Sigmoid colon (tissue), 7 donors: ENCODE data around the gene VRTN. TPM values are rescaled to one million over a fixed set of nuclear protein-coding genes. Genes with fewer than 3 reads are reported as not detected.

ENCODE experiments used
- DNase-seq: peaks from one replicate; pipeline ENCODE4 v3.0.0-alpha.2; 2019
- H3K27ac ChIP-seq, 4 donors: fragments of 200-600 bp; sonication (generic); one replicate each; pipeline ENCODE4 v1.5.1; 2016 to 2019; ENCODE audit warnings: mild to moderate bottlenecking in 1 of 4
- H3K27me3 ChIP-seq, 3 donors: fragments of 200-600 bp; sonication (generic); one replicate each; pipeline ENCODE4 v1.5.1; 2019; ENCODE audit warnings: mild to moderate bottlenecking in 1 of 3
- H3K36me3 ChIP-seq, 4 donors: fragments of 200-600 bp; sonication (generic); one replicate each; pipeline ENCODE4 v1.5.1; 2016 to 2019
- H3K4me1 ChIP-seq, 4 donors: fragments of 200-600 bp; sonication (generic); one replicate each; pipeline ENCODE4 v1.5.1; 2017 to 2019
- H3K4me3 ChIP-seq, 4 donors: fragments of 200-600 bp; sonication (generic); one replicate each; pipeline ENCODE4 v1.5.1; 2017 to 2019; ENCODE audit warnings: mild to moderate bottlenecking in 2 of 4, moderate library complexity in 1 of 4
- H3K9me3 ChIP-seq, 4 donors: fragments of 200-600 bp in 3 of 4; sonication (generic) in 3 of 4; one replicate each; pipeline versions ENCODE4 v1.5.1 to v1.6.1; 2013 to 2019
- EP300 ChIP-seq, 4 donors: sonication (generic); formaldehyde crosslinking; IDR thresholded peaks; one replicate each; pipeline ENCODE4 v1.6.1; 2017; ENCODE audit warnings: antibody characterized with exemption in 4 of 4
- POLR2A ChIP-seq, 2 donors: fragments of 450-650 bp; IDR thresholded peaks; one replicate each; pipeline ENCODE4 v1.6.1; 2016; ENCODE audit warnings: antibody characterized with exemption in 2 of 2, mild to moderate bottlenecking in 2 of 2, moderate library complexity in 2 of 2
- POLR2AphosphoS5 ChIP-seq, 4 donors: sonication (generic); formaldehyde crosslinking; IDR thresholded peaks; one replicate each; pipeline ENCODE4 v1.6.1; 2017; ENCODE audit warnings: antibody characterized with exemption in 4 of 4
- WGBS, 2 donors: extraction: QIAGEN DNeasy Blood & Tissue Kit; methylation state at CpG; one replicate each; pipeline ENCODE4 v1.1.7; 2013; 5-methylcytosine and 5-hydroxymethylcytosine counted together
- intact Hi-C: fragments of 100-400 bp; cut with DNase I; formaldehyde crosslinking; loops from one replicate; pipeline ENCODE4 v1.15.1; 2023
- polyA plus RNA-seq, 3 donors: library from polyadenylated mRNA; stranded (reverse); fragments of 200-250 nt; gene quantifications; one replicate each; pipeline ENCODE4 v1.2.3, GENCODE V29; 2013
- total RNA-seq, 4 donors: library from RNA; depleted of rRNA; stranded (reverse); fragments of >200 nt; gene quantifications; one replicate each; pipeline ENCODE4 v1.1.0, GENCODE V29; 2016
- TF ChIP-seq, protein P1 (sequence below), 4 experiments: fragments of 450-650 bp in 3 of 4; fragments of 200-600 bp in 1 of 4; IDR thresholded peaks; one replicate each; pipeline ENCODE4 v1.5.1; 2016 to 2019; ENCODE audit warnings: antibody characterized with exemption in 4 of 4, mild to moderate bottlenecking in 3 of 4, moderate library complexity in 2 of 4
- donor health status: healthy with polysubstance abuse.
- donor health status: Bipolar disorder and iron deficiency.
- donor health status: healthy.

The VRTN gene
- total and polyA plus RNA-seq, 7 donors = 0.23 to 0.25 TPM; not detected in 5

GRCh38 chr14:74408870-74409269, 60.6 kb downstream of the VRTN start:
- H3K9me3 ChIP-seq = no peaks in the 10 kb centered on the region
- DNase-seq = no peak
- TF ChIP-seq POLR2AphosphoS5 (IDR thresholded peaks at IDR 0.05) (no peak), EP300 (IDR thresholded peaks at IDR 0.05) (no peak), POLR2A (IDR thresholded peaks at IDR 0.05) (no peak)
- TF ChIP-seq, protein P1, sequence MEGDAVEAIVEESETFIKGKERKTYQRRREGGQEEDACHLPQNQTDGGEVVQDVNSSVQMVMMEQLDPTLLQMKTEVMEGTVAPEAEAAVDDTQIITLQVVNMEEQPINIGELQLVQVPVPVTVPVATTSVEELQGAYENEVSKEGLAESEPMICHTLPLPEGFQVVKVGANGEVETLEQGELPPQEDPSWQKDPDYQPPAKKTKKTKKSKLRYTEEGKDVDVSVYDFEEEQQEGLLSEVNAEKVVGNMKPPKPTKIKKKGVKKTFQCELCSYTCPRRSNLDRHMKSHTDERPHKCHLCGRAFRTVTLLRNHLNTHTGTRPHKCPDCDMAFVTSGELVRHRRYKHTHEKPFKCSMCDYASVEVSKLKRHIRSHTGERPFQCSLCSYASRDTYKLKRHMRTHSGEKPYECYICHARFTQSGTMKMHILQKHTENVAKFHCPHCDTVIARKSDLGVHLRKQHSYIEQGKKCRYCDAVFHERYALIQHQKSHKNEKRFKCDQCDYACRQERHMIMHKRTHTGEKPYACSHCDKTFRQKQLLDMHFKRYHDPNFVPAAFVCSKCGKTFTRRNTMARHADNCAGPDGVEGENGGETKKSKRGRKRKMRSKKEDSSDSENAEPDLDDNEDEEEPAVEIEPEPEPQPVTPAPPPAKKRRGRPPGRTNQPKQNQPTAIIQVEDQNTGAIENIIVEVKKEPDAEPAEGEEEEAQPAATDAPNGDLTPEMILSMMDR (IDR thresholded peaks at IDR 0.05) = no peak
- H3K4me1 ChIP-seq = no peaks in the 10 kb centered on the region
- H3K4me3 ChIP-seq = no peak overlapping the region
- H3K27me3 ChIP-seq = peaks cover 0 to 26% (median 5%) of the 10 kb centered on the region in 3 donors
- no peak overlapping the region for H3K27ac ChIP-seq
- WGBS, 2 donors = 84 to 91% methylated on average over 3 of the region's 3 CpGs
- intact Hi-C loops = no loop called here
- H3K36me3 ChIP-seq = no peaks in the 10 kb centered on the region

DNA sequence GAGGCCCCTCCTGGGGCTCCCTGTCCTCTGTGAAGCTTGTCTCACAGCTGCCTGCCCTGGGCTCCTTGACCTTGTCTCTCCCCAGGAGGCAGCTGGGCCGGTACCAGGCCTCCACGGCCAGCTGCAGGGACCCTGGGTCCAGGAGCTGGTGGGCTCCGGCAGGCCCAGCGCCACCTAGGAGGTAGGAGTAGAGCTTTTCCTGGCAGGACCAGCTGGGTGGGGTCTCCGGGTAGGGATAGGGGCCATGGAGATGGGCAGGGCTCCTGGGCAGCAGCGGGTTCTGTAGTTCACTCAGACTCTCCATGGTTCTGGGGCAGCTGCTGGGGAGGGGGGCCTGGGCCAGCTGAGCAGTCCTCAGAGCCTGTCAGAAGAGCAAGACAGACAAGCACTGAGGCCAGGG, 61.2 kb downstream of the VRTN start:
- 84% methylated on average over 6 of the region's 6 CpGs for WGBS, 2 donors
- H3K9me3 ChIP-seq = no peaks in the 10 kb centered on the region
- DNase-seq = peak; percentile 46
- no peaks in the 10 kb centered on the region for H3K4me1 ChIP-seq
- H3K27ac ChIP-seq = no peak overlapping the region
- no peaks in the 10 kb centered on the region for H3K36me3 ChIP-seq
- TF ChIP-seq POLR2A (IDR thresholded peaks at IDR 0.05) (no peak), EP300 (IDR thresholded peaks at IDR 0.05) (no peak), POLR2AphosphoS5 (IDR thresholded peaks at IDR 0.05) (no peak)
- TF ChIP-seq, protein P1 (IDR thresholded peaks at IDR 0.05) = no peak
- H3K4me3 ChIP-seq = no peak overlapping the region
- peaks cover 0 to 21% (median 5%) of the 10 kb centered on the region in 3 donors for H3K27me3 ChIP-seq
- intact Hi-C loops = no loop called here

Other genes with a start within 250 kb of the VRTN start
- not detected for gene VSX2, start 109.0 kb upstream of the VRTN start, total RNA-seq
- gene VSX2, start 109.0 kb upstream of the VRTN start, polyA plus RNA-seq = under 1 TPM in 1 of 3 donors, not detected in 2; 0.04 TPM
- 10 to 100 TPM; 27.6 to 50.1 (median 31.3) TPM for gene ABCD4, start 45.5 kb upstream of the VRTN start, total RNA-seq
- gene ABCD4, start 45.5 kb upstream of the VRTN start, polyA plus RNA-seq = 10 to 100 TPM; 13.6 to 37.7 (median 18.0) TPM
- gene SYNDIG1L, start 77.7 kb downstream of the VRTN start, total RNA-seq = 1 to 10 TPM in 1 of 4 donors, under 1 TPM in 1, not detected in 2; under 0.01 to 1.7 TPM
- under 1 TPM in 1 of 3 donors, not detected in 2; 0.20 TPM for gene SYNDIG1L, start 77.7 kb downstream of the VRTN start, polyA plus RNA-seq
- gene NPC2, start 144.8 kb downstream of the VRTN start, total RNA-seq = 100 to 1,000 TPM; 182 to 273 (median 215) TPM
- 100 to 1,000 TPM; 176 to 251 (median 230) TPM for gene NPC2, start 144.8 kb downstream of the VRTN start, polyA plus RNA-seq
- gene ISCA2, start 145.3 kb downstream of the VRTN start, total RNA-seq = 10 to 100 TPM in 3 of 4 donors, 1 to 10 TPM in 1; 8.6 to 15.7 (median 12.0) TPM
- 10 to 100 TPM; 24.2 to 59.0 (median 27.0) TPM for gene ISCA2, start 145.3 kb downstream of the VRTN start, polyA plus RNA-seq